MCF 10A (cell line): ENCODE results near the gene EFHC2. TPM values are rescaled to one million over a fixed set of nuclear protein-coding genes. Genes with fewer than 3 reads are reported as not detected.

Experiments
- BruUV-seq: library from RNA; stranded (reverse); fragments of 400-500 nt; replicated peaks from 2 replicates; lab custom pipeline; 2021; lab: Mats Ljungman, UMichigan
- CTCF ChIA-PET: fragments of 300-600 bp; sonication (Branson Sonifier 250); formaldehyde crosslinking; extraction: SDS; loops from one replicate; lab custom pipeline; 2021; ENCODE audit warnings: antibody characterized with exemption, inconsistent platforms; lab: Yijun Ruan, JAX
- POLR2A ChIA-PET: fragments of 300-600, 350-650 bp; sonication (Branson Sonifier 250); formaldehyde crosslinking; extraction: SDS; loops from one replicate; lab custom pipeline; 2020; ENCODE audit warnings: antibody characterized with exemption, inconsistent platforms; lab: Yijun Ruan, JAX
- DNase-seq: peaks from one replicate; pipeline ENCODE4 v3.0.0-alpha.2; 2018; ENCODE audit not compliant: unreplicated experiment
- H3K27ac Mint-ChIP-seq: one replicate; pipeline ENCODE4 v1.8.0; 2022; ENCODE audit warnings: mild to moderate bottlenecking, low read depth, mixed read lengths; ENCODE audit not compliant: unreplicated experiment
- H3K27me3 Mint-ChIP-seq: one replicate; pipeline ENCODE4 v1.8.0; 2022; ENCODE audit warnings: mixed read lengths; ENCODE audit not compliant: insufficient read depth, unreplicated experiment
- H3K36me3 Mint-ChIP-seq: one replicate; pipeline ENCODE4 v1.8.0; 2022; ENCODE audit warnings: mild to moderate bottlenecking, moderate library complexity, mixed read lengths; ENCODE audit not compliant: insufficient read depth, unreplicated experiment
- H3K4me1 Mint-ChIP-seq: one replicate; pipeline ENCODE4 v1.8.0; 2022; ENCODE audit warnings: mixed read lengths; ENCODE audit not compliant: insufficient read depth, unreplicated experiment
- H3K4me3 Mint-ChIP-seq: one replicate; pipeline ENCODE4 v1.8.0; 2022; ENCODE audit warnings: mild to moderate bottlenecking, moderate library complexity, mixed read lengths; ENCODE audit not compliant: unreplicated experiment
- H3K9me3 Mint-ChIP-seq: one replicate; pipeline ENCODE4 v1.8.0; 2022; ENCODE audit warnings: mixed read lengths; ENCODE audit not compliant: unreplicated experiment
- CTCF ChIP-seq: fragments of 200-600 bp; IDR thresholded peaks from one replicate; pipeline ENCODE4 v1.8.0; 2022; ENCODE audit warnings: antibody characterized with exemption, mild to moderate bottlenecking; ENCODE audit not compliant: unreplicated experiment
- intact Hi-C: fragments of 100-400 bp; cut with micrococcal nuclease; formaldehyde crosslinking; loops from 2 replicates; pipeline ENCODE4 v1.14.1; 2022
- total RNA-seq: library from RNA; stranded (reverse); gene quantifications from 2 replicates; pipeline ENCODE4 v1.2.3, GENCODE V29; 2022

The EFHC2 gene
- total RNA-seq, 1 experiment from 2014 or later, result not detected

- no peak for DNase-seq
- POLR2A ChIA-PET, result interaction anchor here (0.7 to 1.5 kb wide), 2 partner anchors 47 to 178 kb away, joined by 3 to 5 read pairs; no protein-coding TSS in a partner anchor
- Mint-ChIP-seq H3K27me3 (peaks cover 18% of the 10 kb centered on the region), H3K36me3 (no peaks in the 10 kb centered on the region), H3K4me1 (peaks cover 4% of the 10 kb centered on the region), H3K27ac (no peak overlapping the region), H3K4me3 (no peak overlapping the region), H3K9me3 (no peaks in the 10 kb centered on the region)
- TF ChIP-seq CTCF, result no peak
- CTCF ChIA-PET, result interaction anchor here (0.6 kb wide), 1 partner anchor 62 kb away, joined by 4 read pairs; no protein-coding TSS in a partner anchor
- no TSS peak for BruUV-seq
- intact Hi-C loops, result no loop called here
These were observed 37.6 kb downstream of the EFHC2 start for GRCh38 chrX:44305921-44306320.

GRCh38 chrX:44303119-44303518 lies 40.4 kb downstream of the EFHC2 start:
- Mint-ChIP-seq H3K27ac (no peak overlapping the region), H3K4me3 (no peak overlapping the region), H3K9me3 (no peaks in the 10 kb centered on the region), H3K27me3 (peaks cover 15% of the 10 kb centered on the region), H3K36me3 (no peaks in the 10 kb centered on the region), H3K4me1 (peaks cover 4% of the 10 kb centered on the region)
- POLR2A ChIA-PET, result no interaction called here
- intact Hi-C loops, result no loop called here
- no peak for DNase-seq
- no peak for TF ChIP-seq CTCF
- CTCF ChIA-PET, result interaction anchor here (0.8 kb wide), 1 partner anchor 344 kb away, joined by 3 read pairs; no protein-coding TSS in a partner anchor
- BruUV-seq, result no TSS peak

- no TSS peak for BruUV-seq
- CTCF ChIA-PET, result no interaction called here
- no peak overlapping the region for H3K27ac Mint-ChIP-seq
These were observed 44.3 kb downstream of the EFHC2 start for GRCh38 chrX:44299177-44299576.

GRCh38 chrX:44291468-44292092 lies 51.9 kb downstream of the EFHC2 start:
- no TSS peak for BruUV-seq
- H3K4me1 Mint-ChIP-seq, result no peaks in the 10 kb centered on the region
- no peak for TF ChIP-seq CTCF
- H3K27ac Mint-ChIP-seq, result no peak overlapping the region
- H3K4me3 Mint-ChIP-seq, result no peak overlapping the region
- CTCF ChIA-PET, result no interaction called here
- POLR2A ChIA-PET, result no interaction called here
- intact Hi-C loops, result no loop called here
- no peak for DNase-seq
- no peaks in the 10 kb centered on the region for H3K36me3 Mint-ChIP-seq
- H3K27me3 Mint-ChIP-seq, result peaks cover 51% of the 10 kb centered on the region
- H3K9me3 Mint-ChIP-seq, result no peaks in the 10 kb centered on the region

More at GRCh38 chrX:44299177-44299576, 44.3 kb downstream of the EFHC2 start:
- intact Hi-C loops, result no loop called here
- POLR2A ChIA-PET, result no interaction called here
- Mint-ChIP-seq H3K27me3 (peaks cover 44% of the 10 kb centered on the region), H3K4me3 (no peak overlapping the region), H3K9me3 (peaks cover 7% of the 10 kb centered on the region), H3K36me3 (no peaks in the 10 kb centered on the region), H3K4me1 (no peaks in the 10 kb centered on the region)
- TF ChIP-seq CTCF, result no peak
- DNase-seq, result no peak
